ENCODE results near the gene VSX1. TPM values are rescaled to one million over a fixed set of nuclear protein-coding genes. Genes with fewer than 3 reads are reported as not detected.
A peak's percentile ranks its signal among the peaks of the same experiment; 100 is the strongest.

VSX1 gene
- total RNA-seq, 1 donor from 2014 or later = not detected

- peaks cover 25% of the 10 kb centered on the region for H3K36me3 ChIP-seq
- no peak overlapping the region for H3K4me3 ChIP-seq
- no peak for TF ChIP-seq CTCF (IDR thresholded peaks at IDR 0.05)
- ATAC-seq = no peak
- no peak for DNase-seq
- H3K4me1 ChIP-seq = peaks cover 98% of the 10 kb centered on the region
- intact Hi-C loops (cut with DNase I) = no loop called here
- peak overlapping the region; percentile 7 for H3K27ac ChIP-seq
- H3K9me3 ChIP-seq = no peaks in the 10 kb centered on the region
- H3K27me3 ChIP-seq (ENCODE audit: low read depth) = no peaks in the 10 kb centered on the region
Observed at GRCh38 chr20:25051386-25052155, 30.4 kb downstream of the VSX1 start.

- DNase-seq = no peak
Observed at GRCh38 chr20:25050501-25051350, 31.2 kb downstream of the VSX1 start.

GRCh38 chr20:25050082-25050481, 31.9 kb downstream of the VSX1 start:
- intact Hi-C loops (cut with DNase I) = no loop called here
- Histone ChIP-seq H3K27ac (no peak overlapping the region), H3K9me3 (no peaks in the 10 kb centered on the region), H3K36me3 (peaks cover 34% of the 10 kb centered on the region), H3K4me3 (no peak overlapping the region), H3K4me1 (peaks cover 88% of the 10 kb centered on the region), H3K27me3 (ENCODE audit: low read depth) (no peaks in the 10 kb centered on the region)
- DNase-seq = no peak
- no peak for ATAC-seq
- no peak for TF ChIP-seq CTCF (IDR thresholded peaks at IDR 0.05)

More at GRCh38 chr20:25050501-25051350, 31.2 kb downstream of the VSX1 start:
- Histone ChIP-seq H3K4me1 (peaks cover 94% of the 10 kb centered on the region), H3K9me3 (no peaks in the 10 kb centered on the region), H3K27ac (no peak overlapping the region), H3K36me3 (peaks cover 34% of the 10 kb centered on the region), H3K4me3 (no peak overlapping the region), H3K27me3 (ENCODE audit: low read depth) (no peaks in the 10 kb centered on the region)
- intact Hi-C loops (cut with DNase I) = no loop called here
- ATAC-seq = no peak
- TF ChIP-seq CTCF (IDR thresholded peaks at IDR 0.05) = no peak

- Histone ChIP-seq H3K27ac (no peak overlapping the region), H3K4me3 (no peak overlapping the region), H3K36me3 (peaks cover 31% of the 10 kb centered on the region), H3K9me3 (no peaks in the 10 kb centered on the region), H3K27me3 (ENCODE audit: low read depth) (no peaks in the 10 kb centered on the region), H3K4me1 (peaks cover 82% of the 10 kb centered on the region)
- ATAC-seq = no peak
- no peak for TF ChIP-seq CTCF (IDR thresholded peaks at IDR 0.05)
- intact Hi-C loops (cut with DNase I) = no loop called here
- DNase-seq = no peak
Observed at GRCh38 chr20:25049261-25050060, 32.5 kb downstream of the VSX1 start.

GRCh38 chr20:25048519-25048952, 33.4 kb downstream of the VSX1 start:
- H3K27me3 ChIP-seq (ENCODE audit: low read depth) = no peaks in the 10 kb centered on the region
- H3K9me3 ChIP-seq = no peaks in the 10 kb centered on the region
- no peak for TF ChIP-seq CTCF (IDR thresholded peaks at IDR 0.05)
- peaks cover 73% of the 10 kb centered on the region for H3K4me1 ChIP-seq
- no peak overlapping the region for H3K4me3 ChIP-seq
- peaks cover 36% of the 10 kb centered on the region for H3K36me3 ChIP-seq
- DNase-seq = peak; percentile 64
- ATAC-seq = peak; percentile 47 to 61
- H3K27ac ChIP-seq = no peak overlapping the region
- intact Hi-C loops (cut with DNase I) = no loop called here

All from lower lobe of right lung (tissue), 2 donors.